Activated CD8-positive, alpha-beta T cell treated with anti-CD3 and anti-CD28 coated beads, Interleukin-2, amount 10 ng/mL, durations not matched to agents 7 days and 5 days (primary cell): ENCODE data around the gene RFC1. TPM values are rescaled to one million over a fixed set of nuclear protein-coding genes. Genes with fewer than 3 reads are reported as not detected.
"Not testable (repeated sequence)": the region's sequence is repeated elsewhere in the genome, so short reads cannot be mapped to it uniquely, and the experiment has no call there.

Experiments used
- ATAC-seq: fragments of 150-1000 bp; cut with Tn5 transposase; one replicate; pipeline ENCODE4 v1.10.0; 2021; ENCODE audit warnings: moderate library complexity
- CTCF ChIA-PET: fragments of 350-600 bp; sonication (Branson Sonifier 250); formaldehyde crosslinking; loops from one replicate; lab custom pipeline; 2021; ENCODE audit warnings: antibody characterized with exemption; lab: Charles Lee
- POLR2A ChIA-PET: fragments of 350-600 bp; sonication (Branson Sonifier 250); formaldehyde crosslinking; loops from one replicate; lab custom pipeline; 2021; ENCODE audit warnings: antibody characterized with exemption; lab: Charles Lee
- DNase-seq: peaks from one replicate; pipeline ENCODE4 v3.0.0-alpha.2; 2020
- H3K27ac Mint-ChIP-seq: one replicate; pipeline ENCODE4 v1.8.0; 2021; ENCODE audit warnings: mild to moderate bottlenecking, mixed read lengths
- H3K27me3 Mint-ChIP-seq: one replicate; pipeline ENCODE4 v1.8.0; 2021; ENCODE audit warnings: low read depth, mixed read lengths
- H3K36me3 Mint-ChIP-seq: one replicate; pipeline ENCODE4 v1.8.0; 2021; ENCODE audit warnings: low read depth, mixed read lengths
- H3K4me1 Mint-ChIP-seq: one replicate; pipeline ENCODE4 v1.8.0; 2021; ENCODE audit warnings: low read depth, mixed read lengths
- H3K4me3 Mint-ChIP-seq: one replicate; pipeline ENCODE4 v1.8.0; 2021; ENCODE audit warnings: mild to moderate bottlenecking, mixed read lengths
- H3K9me3 Mint-ChIP-seq: one replicate; pipeline ENCODE4 v1.8.0; 2022; ENCODE audit warnings: mixed read lengths; ENCODE audit not compliant: insufficient read depth
- total RNA-seq, 2 experiments: library from RNA; stranded (reverse); gene quantifications; one replicate each; pipeline ENCODE4 v1.2.3, GENCODE V29; 2021

The RFC1 gene
- total RNA-seq, 2 experiments from 2014 or later = 79.6 to 82.2 TPM

GRCh38 chr4:39353149-39353477 is 13.0 kb downstream of the RFC1 start:
- peak overlapping the region; percentile 83 for H3K4me3 Mint-ChIP-seq
- ChIA-PET POLR2A (interaction anchor here (0.8 to 4.7 kb wide), 4 partner anchors 10 to 392 kb away, joined by 3 to 63 read pairs (median 12); partner anchors contain the start of genes LIAS, RFC1 and RPL9), CTCF (interaction anchor here (1.2 to 1.6 kb wide), 3 partner anchors 10 to 13 kb away, joined by 4 to 8 read pairs (median 6); partner anchors contain the start of gene RFC1)
- DNase-seq (peak; percentile 56), ATAC-seq (peak; percentile 40)
- not testable (repeated sequence) for H3K9me3 Mint-ChIP-seq, H3K27me3 Mint-ChIP-seq
- H3K27ac Mint-ChIP-seq = peak overlapping the region; percentile 98
- peaks cover 52% of the 10 kb centered on the region for H3K36me3 Mint-ChIP-seq
- H3K4me1 Mint-ChIP-seq = peaks cover 59% of the 10 kb centered on the region

- H3K4me1 Mint-ChIP-seq = peaks cover 42% of the 10 kb centered on the region
These were observed 16.8 kb downstream of the RFC1 start for GRCh38 chr4:39349326-39349725.

GRCh38 chr4:39348371-39349315 is 17.5 kb downstream of the RFC1 start:
- CTCF ChIA-PET = interaction anchor here (0.6 to 0.9 kb wide), 2 partner anchors 9 to 487 kb away, joined by 3 read pairs; no protein-coding TSS in a partner anchor
- POLR2A ChIA-PET = interaction anchor here (0.9 kb wide), 1 partner anchor 598 kb away, joined by 3 read pairs; no protein-coding TSS in a partner anchor
- no peak for ATAC-seq
- no peak for DNase-seq
- Mint-ChIP-seq H3K4me3 (no peak overlapping the region), H3K27ac (peak overlapping the region; percentile 39), H3K36me3 (peaks cover 56% of the 10 kb centered on the region), H3K27me3 (no peaks in the 10 kb centered on the region), H3K4me1 (peaks cover 37% of the 10 kb centered on the region), H3K9me3 (peaks cover 9% of the 10 kb centered on the region)

More at GRCh38 chr4:39349326-39349725, 16.8 kb downstream of the RFC1 start:
- Mint-ChIP-seq H3K36me3 (peaks cover 55% of the 10 kb centered on the region), H3K9me3 (peaks cover 9% of the 10 kb centered on the region), H3K27ac (peak overlapping the region; percentile 13), H3K27me3 (no peaks in the 10 kb centered on the region), H3K4me3 (no peak overlapping the region)
- DNase-seq = no peak
- ChIA-PET POLR2A (interaction anchor here (0.6 to 1.2 kb wide), 2 partner anchors 17 to 106 kb away, joined by 3 to 5 read pairs; partner anchors contain the start of gene RFC1), CTCF (interaction anchor here (0.9 kb wide), 1 partner anchor 446 kb away, joined by 3 read pairs; no protein-coding TSS in a partner anchor)
- no peak for ATAC-seq

- H3K4me3 Mint-ChIP-seq = no peak overlapping the region
- peaks cover 9% of the 10 kb centered on the region for H3K9me3 Mint-ChIP-seq
- CTCF ChIA-PET = interaction anchor here (1.2 kb wide), 1 partner anchor 122 kb away, joined by 3 read pairs; no protein-coding TSS in a partner anchor
- DNase-seq (no peak), ATAC-seq (no peak)
- peaks cover 63% of the 10 kb centered on the region for H3K36me3 Mint-ChIP-seq
- H3K27ac Mint-ChIP-seq = no peak overlapping the region
- peaks cover 25% of the 10 kb centered on the region for H3K4me1 Mint-ChIP-seq
- POLR2A ChIA-PET = interaction anchor here (0.6 kb wide), 1 partner anchor 415 kb away, joined by 3 read pairs; no protein-coding TSS in a partner anchor
- no peaks in the 10 kb centered on the region for H3K27me3 Mint-ChIP-seq
These were observed 19.2 kb downstream of the RFC1 start for GRCh38 chr4:39346856-39347519.

GRCh38 chr4:39342731-39343130 is 23.4 kb downstream of the RFC1 start:
- ChIA-PET POLR2A (no interaction called here), CTCF (no interaction called here)
- H3K27me3 Mint-ChIP-seq = no peaks in the 10 kb centered on the region
- H3K27ac Mint-ChIP-seq = no peak overlapping the region
- no peaks in the 10 kb centered on the region for H3K9me3 Mint-ChIP-seq
- no peak for DNase-seq
- peaks cover 61% of the 10 kb centered on the region for H3K36me3 Mint-ChIP-seq
- no peak for ATAC-seq
- H3K4me1 Mint-ChIP-seq = peaks cover 11% of the 10 kb centered on the region
- H3K4me3 Mint-ChIP-seq = no peak overlapping the region

GRCh38 chr4:39341075-39341725 is 25.0 kb downstream of the RFC1 start:
- DNase-seq = no peak
- no peaks in the 10 kb centered on the region for H3K27me3 Mint-ChIP-seq
- H3K36me3 Mint-ChIP-seq = peaks cover 57% of the 10 kb centered on the region
- H3K27ac Mint-ChIP-seq = no peak overlapping the region
- ATAC-seq = no peak
- no peaks in the 10 kb centered on the region for H3K9me3 Mint-ChIP-seq
- ChIA-PET POLR2A (no interaction called here), CTCF (interaction anchor here (0.8 to 1.1 kb wide), 2 partner anchors 10 to 25 kb away, joined by 3 to 4 read pairs; partner anchors contain the start of gene RFC1)
- no peak overlapping the region for H3K4me3 Mint-ChIP-seq
- H3K4me1 Mint-ChIP-seq = peaks cover 5% of the 10 kb centered on the region

- Mint-ChIP-seq H3K4me1 (peaks cover 8% of the 10 kb centered on the region), H3K36me3 (peaks cover 59% of the 10 kb centered on the region), H3K9me3 (no peaks in the 10 kb centered on the region), H3K27ac (no peak overlapping the region), H3K27me3 (no peaks in the 10 kb centered on the region), H3K4me3 (no peak overlapping the region)
- POLR2A ChIA-PET = no interaction called here
- DNase-seq = no peak
- CTCF ChIA-PET = interaction anchor here (0.5 to 1.1 kb wide), 3 partner anchors 9 to 18 kb away, joined by 3 to 4 read pairs (median 3); no protein-coding TSS in a partner anchor
- no peak for ATAC-seq
These were observed 26.2 kb downstream of the RFC1 start for GRCh38 chr4:39339968-39340367.

- no peaks in the 10 kb centered on the region for H3K9me3 Mint-ChIP-seq
- H3K36me3 Mint-ChIP-seq = peaks cover 51% of the 10 kb centered on the region
- ChIA-PET POLR2A (no interaction called here), CTCF (no interaction called here)
- ATAC-seq (no peak), DNase-seq (no peak)
- no peak overlapping the region for H3K4me3 Mint-ChIP-seq
- H3K27ac Mint-ChIP-seq = no peak overlapping the region
- H3K27me3 Mint-ChIP-seq = no peaks in the 10 kb centered on the region
- peaks cover 8% of the 10 kb centered on the region for H3K4me1 Mint-ChIP-seq
These were observed 28.3 kb downstream of the RFC1 start for GRCh38 chr4:39337841-39338240.

- Mint-ChIP-seq H3K9me3 (no peaks in the 10 kb centered on the region), H3K27ac (no peak overlapping the region), H3K4me3 (no peak overlapping the region), H3K27me3 (no peaks in the 10 kb centered on the region), H3K4me1 (peaks cover 7% of the 10 kb centered on the region), H3K36me3 (peaks cover 33% of the 10 kb centered on the region)
- ChIA-PET CTCF (no interaction called here), POLR2A (no interaction called here)
- ATAC-seq (no peak), DNase-seq (no peak)
These were observed 30.6 kb downstream of the RFC1 start for GRCh38 chr4:39335566-39335965.

- CTCF ChIA-PET = interaction anchor here (1.8 kb wide), 1 partner anchor 9 kb away, joined by 4 read pairs; no protein-coding TSS in a partner anchor
- POLR2A ChIA-PET = no interaction called here
These were observed 35.0 kb downstream of the RFC1 start for GRCh38 chr4:39331191-39331590.

GRCh38 chr4:39330353-39330752 is 35.8 kb downstream of the RFC1 start:
- POLR2A ChIA-PET = no interaction called here
- DNase-seq (no peak), ATAC-seq (no peak)
- H3K9me3 Mint-ChIP-seq = no peaks in the 10 kb centered on the region
- peaks cover 4% of the 10 kb centered on the region for H3K4me1 Mint-ChIP-seq
- H3K27ac Mint-ChIP-seq = no peak overlapping the region
- no peak overlapping the region for H3K4me3 Mint-ChIP-seq
- CTCF ChIA-PET = interaction anchor here (1.8 kb wide), 1 partner anchor 10 kb away, joined by 4 read pairs; no protein-coding TSS in a partner anchor
- no peaks in the 10 kb centered on the region for H3K27me3 Mint-ChIP-seq
- H3K36me3 Mint-ChIP-seq = peaks cover 30% of the 10 kb centered on the region

More at GRCh38 chr4:39331191-39331590, 35.0 kb downstream of the RFC1 start:
- Mint-ChIP-seq H3K9me3 (no peaks in the 10 kb centered on the region), H3K27me3 (no peaks in the 10 kb centered on the region), H3K4me1 (peaks cover 4% of the 10 kb centered on the region), H3K36me3 (peaks cover 29% of the 10 kb centered on the region), H3K27ac (no peak overlapping the region), H3K4me3 (no peak overlapping the region)
- no peak for DNase-seq
- ATAC-seq = no peak
